Inferior parietal cortex (tissue), 1 donor: ENCODE data around the gene BEND6.
A peak's percentile ranks its signal among the peaks of the same experiment; 100 is the strongest.
"Not testable (repeated sequence)": the region's sequence is repeated elsewhere in the genome, so short reads cannot be mapped to it uniquely, and the experiment has no call there.

Experiments
- DNase-seq: peaks from one replicate; pipeline ENCODE4 v3.0.0-alpha.2; 2016; ENCODE audit errors: extremely low spot score

The BEND6 gene

GRCh38 chr6:56984361-56984760 is 29.5 kb downstream of the BEND6 start:
- DNase-seq = no peak

- no peak for DNase-seq
Observed at GRCh38 chr6:56984884-56985283, 30.0 kb downstream of the BEND6 start.

GRCh38 chr6:56986611-56987010 is 31.7 kb downstream of the BEND6 start:
- DNase-seq = no peak

- no peak for DNase-seq
Observed at GRCh38 chr6:56988145-56988544, 33.2 kb downstream of the BEND6 start.

- no peak for DNase-seq
Observed at GRCh38 chr6:56992036-56992435, 37.1 kb downstream of the BEND6 start.

- DNase-seq = no peak
Observed at GRCh38 chr6:56992703-56993102, 37.8 kb downstream of the BEND6 start.

GRCh38 chr6:56995347-56995902 is 40.5 kb downstream of the BEND6 start:
- DNase-seq = no peak

GRCh38 chr6:56996401-56996800 is 41.5 kb downstream of the BEND6 start:
- DNase-seq = no peak

GRCh38 chr6:56999049-56999448 is 44.1 kb downstream of the BEND6 start:
- no peak for DNase-seq

GRCh38 chr6:56999748-57000147 is 44.8 kb downstream of the BEND6 start:
- DNase-seq = not testable (repeated sequence)

- DNase-seq = no peak
Observed at GRCh38 chr6:57002197-57002596, 47.3 kb downstream of the BEND6 start.

GRCh38 chr6:57004292-57004691 is 49.4 kb downstream of the BEND6 start:
- no peak for DNase-seq

- DNase-seq = no peak
Observed at GRCh38 chr6:57006101-57006500, 51.2 kb downstream of the BEND6 start.

GRCh38 chr6:57008069-57008468 is 53.2 kb downstream of the BEND6 start:
- DNase-seq = not testable (repeated sequence)

GRCh38 chr6:57013521-57013926 is 58.6 kb downstream of the BEND6 start:
- no peak for DNase-seq

- no peak for DNase-seq
Observed at GRCh38 chr6:57017069-57017468, 62.2 kb downstream of the BEND6 start.

- no peak for DNase-seq
Observed at GRCh38 chr6:57017841-57018240, 62.9 kb downstream of the BEND6 start.

- DNase-seq = no peak
Observed at GRCh38 chr6:57019434-57019833, 64.5 kb downstream of the BEND6 start.

- peak; percentile 73 for DNase-seq
Observed at GRCh38 chr6:57021086-57021720, 66.3 kb downstream of the BEND6 start.

GRCh38 chr6:57024321-57024720 is 69.4 kb downstream of the BEND6 start:
- DNase-seq = no peak

GRCh38 chr6:57024775-57025174 is 69.9 kb downstream of the BEND6 start:
- DNase-seq = no peak

GRCh38 chr6:57026001-57026400 is 71.1 kb downstream of the BEND6 start:
- DNase-seq = no peak

GRCh38 chr6:57027301-57027700 is 72.4 kb downstream of the BEND6 start:
- DNase-seq = no peak

- no peak for DNase-seq
Observed at GRCh38 chr6:57029213-57029612, 74.3 kb downstream of the BEND6 start.
